Uterus (tissue), 4 donors: Measurements from ENCODE around the gene RAB19. TPM values are rescaled to one million over a fixed set of nuclear protein-coding genes. Genes with fewer than 3 reads are reported as not detected.
"Not testable (repeated sequence)": the region's sequence is repeated elsewhere in the genome, so short reads cannot be mapped to it uniquely, and the experiment has no call there.

ENCODE experiments used
- DNase-seq, 2 donors: peaks; one replicate each; pipeline ENCODE4 v3.0.0-alpha.2; 2019 to 2020
- H3K27ac ChIP-seq, 2 donors: fragments of 200-600 bp; sonication (generic); 1 replicate in 1 of 2; 2 replicates in 1 of 2; pipeline ENCODE4 v1.5.1; 2016 to 2018
- H3K27me3 ChIP-seq, 2 donors: fragments of 200-600 bp; sonication (generic); one replicate each; pipeline ENCODE4 v1.5.1; 2018 to 2019; ENCODE audit warnings: control low read depth in 1 of 2
- H3K36me3 ChIP-seq, 2 donors: fragments of 200-600 bp; sonication (generic); one replicate each; pipeline ENCODE4 v1.5.1; 2019; ENCODE audit warnings: control low read depth in 1 of 2
- H3K4me1 ChIP-seq, 2 donors: fragments of 200-600 bp; sonication (generic); one replicate each; pipeline ENCODE4 v1.5.1; 2018 to 2019; ENCODE audit warnings: control low read depth in 1 of 2
- H3K4me3 ChIP-seq, 2 donors: fragments of 200-600 bp; sonication (generic); 1 replicate in 1 of 2; 2 replicates in 1 of 2; pipeline ENCODE4 v1.5.1; 2018 to 2019; ENCODE audit warnings: mild to moderate bottlenecking in 1 of 2
- H3K9me3 ChIP-seq, 2 donors: fragments of 200-600 bp; sonication (generic); one replicate each; pipeline ENCODE4 v1.5.1; 2019; ENCODE audit warnings: control low read depth in 1 of 2
- POLR2A ChIP-seq, 2 donors: fragments of 450-650 bp; IDR thresholded peaks; one replicate each; pipeline ENCODE4 v1.6.1; 2016; ENCODE audit warnings: antibody characterized with exemption in 2 of 2, mild to moderate bottlenecking in 1 of 2, moderate library complexity in 1 of 2
- intact Hi-C: fragments of 100-400 bp; cut with DNase I; formaldehyde crosslinking; loops from one replicate; pipeline ENCODE4 v1.15.1; 2023; ENCODE audit warnings: low total_unique reads
- total RNA-seq, 4 donors: library from RNA; depleted of rRNA in 3 of 4; stranded (reverse); fragments of >200 nt in 3 of 4; gene quantifications; one replicate each; pipeline versions ENCODE4 v1.1.0 to v1.2.4, GENCODE V29; 2014 to 2023
- TF ChIP-seq, protein P1 (sequence below), 4 experiments: fragments of 200-600 bp in 2 of 4; fragments of 450-650 bp in 2 of 4; sonication (generic) in 2 of 4; IDR thresholded peaks; one replicate each; pipeline ENCODE4 v1.5.1; 2016 to 2019; ENCODE audit warnings: antibody characterized with exemption in 4 of 4, mild to moderate bottlenecking in 2 of 4, moderate library complexity in 1 of 4
- donor health status: DM: yes; HTN: yes; CAD: no.

RAB19 gene
- total RNA-seq, 4 donors from 2014 or later, result not detected

GRCh38 chr7:140417456-140418155, 13.7 kb downstream of the RAB19 start:
- H3K9me3 ChIP-seq, result no peaks in the 10 kb centered on the region
- no peak overlapping the region for H3K27ac ChIP-seq
- intact Hi-C loops, result no loop called here
- H3K4me3 ChIP-seq, result no peak overlapping the region
- no peaks in the 10 kb centered on the region for H3K4me1 ChIP-seq
- H3K27me3 ChIP-seq, result no peaks in the 10 kb centered on the region
- no peak for DNase-seq
- TF ChIP-seq POLR2A (IDR thresholded peaks at IDR 0.05), result no peak
- TF ChIP-seq, protein P1, sequence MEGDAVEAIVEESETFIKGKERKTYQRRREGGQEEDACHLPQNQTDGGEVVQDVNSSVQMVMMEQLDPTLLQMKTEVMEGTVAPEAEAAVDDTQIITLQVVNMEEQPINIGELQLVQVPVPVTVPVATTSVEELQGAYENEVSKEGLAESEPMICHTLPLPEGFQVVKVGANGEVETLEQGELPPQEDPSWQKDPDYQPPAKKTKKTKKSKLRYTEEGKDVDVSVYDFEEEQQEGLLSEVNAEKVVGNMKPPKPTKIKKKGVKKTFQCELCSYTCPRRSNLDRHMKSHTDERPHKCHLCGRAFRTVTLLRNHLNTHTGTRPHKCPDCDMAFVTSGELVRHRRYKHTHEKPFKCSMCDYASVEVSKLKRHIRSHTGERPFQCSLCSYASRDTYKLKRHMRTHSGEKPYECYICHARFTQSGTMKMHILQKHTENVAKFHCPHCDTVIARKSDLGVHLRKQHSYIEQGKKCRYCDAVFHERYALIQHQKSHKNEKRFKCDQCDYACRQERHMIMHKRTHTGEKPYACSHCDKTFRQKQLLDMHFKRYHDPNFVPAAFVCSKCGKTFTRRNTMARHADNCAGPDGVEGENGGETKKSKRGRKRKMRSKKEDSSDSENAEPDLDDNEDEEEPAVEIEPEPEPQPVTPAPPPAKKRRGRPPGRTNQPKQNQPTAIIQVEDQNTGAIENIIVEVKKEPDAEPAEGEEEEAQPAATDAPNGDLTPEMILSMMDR (IDR thresholded peaks at IDR 0.05), result no peak
- H3K36me3 ChIP-seq, result no peaks in the 10 kb centered on the region

- intact Hi-C loops, H3K9me3 ChIP-seq, H3K4me1 ChIP-seq, H3K4me3 ChIP-seq, DNase-seq, H3K27ac ChIP-seq, H3K27me3 ChIP-seq, H3K36me3 ChIP-seq: not testable (repeated sequence)
Observed at GRCh38 chr7:140418156-140418472, 14.3 kb downstream of the RAB19 start.

GRCh38 chr7:140418653-140419052, 14.8 kb downstream of the RAB19 start:
- H3K27me3 ChIP-seq, result no peaks in the 10 kb centered on the region
- no peaks in the 10 kb centered on the region for H3K9me3 ChIP-seq
- no peak overlapping the region for H3K27ac ChIP-seq
- H3K4me3 ChIP-seq, result no peak overlapping the region
- H3K36me3 ChIP-seq, result no peaks in the 10 kb centered on the region
- intact Hi-C loops, result no loop called here
- TF ChIP-seq, protein P1 (IDR thresholded peaks at IDR 0.05), result no peak
- TF ChIP-seq POLR2A (IDR thresholded peaks at IDR 0.05), result no peak
- no peak for DNase-seq
- H3K4me1 ChIP-seq, result no peaks in the 10 kb centered on the region

DNA sequence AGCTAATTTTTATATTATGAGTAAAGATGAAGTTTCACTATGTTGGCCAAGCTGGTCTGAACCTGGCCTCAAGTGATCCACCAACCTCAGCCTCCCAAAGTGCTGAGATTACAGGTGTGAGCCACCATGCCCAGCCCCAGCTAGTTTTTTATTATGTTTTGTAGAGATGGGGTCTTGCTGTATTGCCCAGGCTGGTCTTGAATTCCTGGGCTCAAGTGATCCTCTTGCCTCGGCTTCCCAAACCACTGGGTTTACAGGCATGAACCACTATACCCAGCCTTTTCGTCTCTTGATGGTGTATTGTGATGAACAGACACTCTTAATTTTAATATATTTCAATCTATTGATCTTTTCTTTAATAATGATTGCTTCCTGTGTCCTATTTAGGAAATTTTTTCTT, 17.7 kb downstream of the RAB19 start:
- DNase-seq, result no peak
- no peaks in the 10 kb centered on the region for H3K36me3 ChIP-seq
- TF ChIP-seq POLR2A (IDR thresholded peaks at IDR 0.05), result no peak
- TF ChIP-seq, protein P1 (IDR thresholded peaks at IDR 0.05), result no peak
- no peaks in the 10 kb centered on the region for H3K27me3 ChIP-seq
- no peaks in the 10 kb centered on the region for H3K4me1 ChIP-seq
- intact Hi-C loops, result no loop called here
- H3K27ac ChIP-seq, result no peak overlapping the region
- no peaks in the 10 kb centered on the region for H3K9me3 ChIP-seq
- H3K4me3 ChIP-seq, result no peak overlapping the region

DNA sequence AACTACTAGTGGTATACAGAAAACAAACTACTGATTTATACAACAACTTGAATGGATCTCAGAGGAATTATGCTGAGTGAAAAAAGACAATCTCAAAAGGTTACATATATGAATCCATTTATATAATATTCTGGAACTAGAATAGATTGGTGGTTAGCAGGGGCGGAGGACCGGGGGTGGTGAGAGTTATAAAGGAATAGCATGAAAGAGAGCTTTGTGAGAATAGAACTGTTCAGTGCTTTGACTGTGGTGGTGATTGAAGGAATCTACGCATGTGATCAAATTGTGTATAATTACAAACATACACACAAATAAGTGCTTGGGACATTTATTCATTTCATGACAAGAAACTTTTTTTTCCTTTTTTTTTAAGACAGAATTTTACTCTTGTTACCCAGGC, 19.6 kb downstream of the RAB19 start:
- DNase-seq, result no peak
- H3K27ac ChIP-seq, result no peak overlapping the region
- no peaks in the 10 kb centered on the region for H3K27me3 ChIP-seq
- H3K4me3 ChIP-seq, result no peak overlapping the region
- intact Hi-C loops, result no loop called here
- no peaks in the 10 kb centered on the region for H3K36me3 ChIP-seq
- H3K4me1 ChIP-seq, result no peaks in the 10 kb centered on the region
- H3K9me3 ChIP-seq, result no peaks in the 10 kb centered on the region
- no peak for TF ChIP-seq POLR2A (IDR thresholded peaks at IDR 0.05)
- TF ChIP-seq, protein P1 (IDR thresholded peaks at IDR 0.05), result no peak

- Histone ChIP-seq H3K4me1 (no peaks in the 10 kb centered on the region), H3K27ac (no peak overlapping the region), H3K27me3 (no peaks in the 10 kb centered on the region), H3K9me3 (no peaks in the 10 kb centered on the region), H3K36me3 (no peaks in the 10 kb centered on the region), H3K4me3 (no peak overlapping the region)
- intact Hi-C loops, result no loop called here
- DNase-seq, result no peak
- TF ChIP-seq POLR2A (IDR thresholded peaks at IDR 0.05), result no peak
Observed at GRCh38 chr7:140425718-140426117, 21.9 kb downstream of the RAB19 start.
